AG20443 (cell line): Measurements from ENCODE around the gene STAG1.
"Not testable (repeated sequence)": the region's sequence is repeated elsewhere in the genome, so short reads cannot be mapped to it uniquely, and the experiment has no call there.

ENCODE experiments used
- DNase-seq: peaks from one replicate; pipeline ENCODE4 v3.0.0; 2012; ENCODE audit warnings: low spot score, mixed read lengths

The STAG1 gene

DNA sequence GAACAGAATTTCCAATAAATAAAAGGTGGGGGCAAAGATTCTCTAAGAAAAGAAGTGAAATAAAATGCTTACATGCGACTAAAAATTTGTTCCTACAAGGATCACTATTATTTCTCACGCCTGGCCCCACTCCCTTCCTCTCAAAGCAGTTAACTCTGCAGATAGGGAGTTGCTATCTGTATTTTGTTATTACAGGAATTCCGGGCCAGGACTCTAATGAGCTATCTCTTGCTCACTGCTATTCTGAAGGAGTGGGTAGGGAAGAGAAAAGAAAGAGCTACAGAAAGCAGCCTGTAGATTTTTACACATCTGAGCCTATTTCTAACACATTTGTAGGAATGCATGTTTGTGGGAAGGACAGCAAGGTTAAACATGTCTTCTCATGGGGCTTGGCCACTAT lies 361.6 kb downstream of the STAG1 start:
- DNase-seq: no peak

DNA sequence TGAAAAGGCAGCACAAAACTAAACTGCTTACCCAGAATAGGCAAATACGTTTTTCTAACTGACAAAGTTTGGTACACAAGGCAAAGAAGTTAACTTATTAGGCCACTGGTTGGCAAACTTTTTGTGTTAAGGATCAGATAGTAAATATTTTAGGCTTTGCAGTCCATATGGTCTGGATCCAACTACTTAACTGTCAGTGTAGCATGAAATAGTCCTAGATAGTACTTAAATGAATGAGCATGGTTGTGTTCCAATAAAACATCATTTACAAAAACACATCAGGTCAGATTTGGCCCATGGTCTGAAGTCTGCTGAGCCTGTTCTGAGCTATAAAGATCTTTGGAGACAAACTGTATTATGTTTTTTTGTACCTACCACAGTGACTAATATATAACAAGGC lies 365.1 kb downstream of the STAG1 start:
- no peak for DNase-seq

DNA sequence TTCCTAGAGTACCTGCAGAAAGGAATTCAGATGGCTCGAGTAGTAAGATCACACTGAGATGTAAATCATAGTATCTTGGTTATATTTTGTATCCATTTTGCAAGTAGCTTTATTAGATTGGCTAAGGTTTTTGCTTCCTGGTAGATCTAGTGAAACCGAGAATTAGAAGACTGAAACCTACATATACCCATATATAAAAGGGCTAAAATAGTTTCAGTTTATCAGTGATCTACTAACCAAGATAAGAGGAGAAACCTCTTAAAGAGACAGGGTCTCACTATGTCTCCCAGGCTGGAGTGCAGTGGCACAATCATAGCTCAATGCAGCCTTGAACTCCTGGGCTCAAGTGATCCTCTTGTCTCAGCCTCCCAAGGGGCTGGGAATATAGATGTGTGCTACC lies 366.7 kb downstream of the STAG1 start:
- DNase-seq: no peak

DNA sequence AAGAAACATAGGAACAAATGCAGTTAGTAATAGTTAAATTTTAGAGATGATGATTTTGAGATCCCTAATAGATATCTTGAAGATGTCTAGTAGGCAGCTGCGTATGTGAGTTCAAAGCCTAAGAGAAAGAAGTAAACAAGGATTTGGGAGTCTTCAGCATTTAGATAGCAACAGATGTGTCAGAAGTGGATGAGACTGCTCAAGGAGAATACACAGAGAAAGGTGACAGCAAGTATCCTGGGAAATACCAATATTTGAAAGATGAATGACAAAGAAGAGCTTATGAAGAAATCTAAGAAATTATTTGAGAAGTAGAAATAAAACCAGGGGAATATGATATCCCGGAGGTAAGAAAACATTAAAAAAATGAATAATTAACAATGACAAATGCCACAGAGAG lies 371.1 kb downstream of the STAG1 start:
- no peak for DNase-seq

DNA sequence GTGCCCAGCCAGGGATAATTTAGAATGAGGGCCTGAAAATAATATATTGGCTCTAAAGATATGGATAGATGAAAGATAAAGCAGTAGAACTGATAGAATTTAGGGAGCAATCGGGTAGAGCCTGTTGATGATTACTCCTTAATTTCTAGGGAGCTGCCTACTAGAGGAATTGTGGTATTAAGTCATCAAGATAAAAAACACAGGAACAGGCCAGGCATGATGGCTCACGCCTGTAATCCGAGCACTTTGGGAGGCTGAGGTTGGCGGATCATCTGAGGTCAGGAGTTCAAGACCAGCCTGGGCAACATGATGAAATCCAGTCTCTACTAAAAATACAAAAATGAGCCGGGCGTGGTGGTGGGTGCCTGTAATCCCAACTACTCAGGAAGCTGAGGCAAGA lies 371.6 kb downstream of the STAG1 start:
- no peak for DNase-seq

DNA sequence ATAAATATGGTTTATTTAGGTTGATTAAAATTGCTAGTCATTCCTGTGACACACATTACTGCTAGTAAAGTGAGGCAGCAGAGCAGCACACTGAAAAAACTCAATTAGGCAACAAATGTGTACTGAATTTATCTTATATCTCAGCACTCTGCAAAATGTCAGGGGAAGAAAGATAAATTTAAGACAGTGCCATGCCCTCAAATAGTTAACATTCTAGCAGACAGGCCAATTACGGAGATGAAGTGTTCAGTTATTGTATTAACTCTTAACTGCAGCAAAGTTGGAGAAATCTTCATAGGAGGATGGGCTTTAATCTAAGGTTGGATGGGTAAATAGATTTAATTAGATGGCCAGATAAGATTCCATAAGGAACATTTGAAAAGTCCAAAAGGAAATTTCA lies 374.2 kb downstream of the STAG1 start:
- no peak for DNase-seq

DNA sequence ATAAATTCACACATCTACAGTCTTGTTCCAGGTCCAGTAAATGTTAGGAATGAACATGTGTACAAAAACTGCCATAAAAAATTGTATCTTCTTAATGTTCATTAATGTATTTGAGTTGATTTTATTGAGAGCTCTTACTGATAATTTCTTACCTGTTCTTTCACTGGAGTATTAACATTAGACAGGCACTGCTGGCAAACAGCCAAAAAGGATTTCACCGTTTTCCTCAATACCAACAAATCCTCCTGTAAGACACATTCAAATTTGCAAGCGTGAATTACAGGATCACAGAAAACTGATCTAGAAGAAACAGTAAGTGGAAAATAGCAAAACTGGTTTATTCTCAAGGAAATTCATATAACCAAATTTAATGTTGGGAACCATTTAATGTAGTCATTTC lies 374.7 kb downstream of the STAG1 start:
- no peak for DNase-seq

DNA sequence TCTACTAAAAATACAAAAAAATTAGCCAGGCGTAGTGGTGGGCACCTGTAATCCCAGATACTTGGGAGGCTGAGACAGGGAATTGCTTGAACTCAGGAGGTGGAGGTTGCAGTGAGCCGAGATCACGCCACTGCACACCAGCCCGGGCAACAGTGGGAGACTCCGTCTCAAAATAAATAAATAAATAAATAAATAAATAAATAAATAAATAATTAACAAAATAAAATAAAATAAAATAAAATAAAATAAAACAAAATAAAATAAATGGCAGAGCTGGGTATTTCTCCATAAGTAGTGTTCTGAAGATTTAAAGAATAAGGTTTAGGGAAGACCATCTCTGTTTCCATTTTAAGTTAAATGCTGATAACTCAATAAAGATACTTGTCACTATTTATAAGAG lies 376.4 kb downstream of the STAG1 start:
- DNase-seq: not testable (repeated sequence)

DNA sequence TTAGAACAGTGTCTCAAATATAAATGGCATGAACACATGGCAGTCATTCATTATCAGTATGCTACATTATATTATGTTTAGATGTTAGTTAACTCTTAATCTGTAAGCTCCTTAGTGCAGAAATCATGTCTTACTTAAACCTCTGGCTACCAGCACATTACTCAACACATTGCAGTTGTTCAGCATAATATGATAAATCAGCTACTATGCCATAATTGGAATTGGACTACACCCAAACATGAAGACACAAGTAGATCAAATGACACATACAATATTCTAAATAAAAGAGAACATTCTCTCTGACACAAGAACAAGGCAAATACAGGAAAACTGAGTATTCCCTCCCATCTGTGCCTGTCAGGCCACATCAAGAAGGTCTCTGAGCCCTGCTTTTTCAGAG lies 385.9 kb downstream of the STAG1 start:
- no peak for DNase-seq

DNA sequence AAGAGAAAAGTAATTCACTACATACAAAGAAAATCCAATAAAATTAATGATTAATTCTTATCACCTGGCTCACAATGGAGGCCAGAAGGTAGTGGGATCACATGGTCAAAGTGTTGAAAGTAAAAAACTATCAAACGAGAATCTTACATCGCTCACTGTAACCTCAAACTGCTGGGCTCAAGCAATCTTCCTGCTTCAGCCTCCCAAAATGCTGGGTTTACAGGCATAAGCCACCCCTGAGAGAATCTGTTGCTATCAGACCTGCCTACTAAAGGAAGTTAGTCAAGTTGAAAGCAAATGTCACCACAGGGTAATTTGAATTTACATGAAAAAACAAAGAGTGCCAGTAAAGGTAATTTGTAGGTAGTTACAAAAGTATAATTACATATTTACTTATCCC lies 398.7 kb downstream of the STAG1 start:
- no peak for DNase-seq

DNA sequence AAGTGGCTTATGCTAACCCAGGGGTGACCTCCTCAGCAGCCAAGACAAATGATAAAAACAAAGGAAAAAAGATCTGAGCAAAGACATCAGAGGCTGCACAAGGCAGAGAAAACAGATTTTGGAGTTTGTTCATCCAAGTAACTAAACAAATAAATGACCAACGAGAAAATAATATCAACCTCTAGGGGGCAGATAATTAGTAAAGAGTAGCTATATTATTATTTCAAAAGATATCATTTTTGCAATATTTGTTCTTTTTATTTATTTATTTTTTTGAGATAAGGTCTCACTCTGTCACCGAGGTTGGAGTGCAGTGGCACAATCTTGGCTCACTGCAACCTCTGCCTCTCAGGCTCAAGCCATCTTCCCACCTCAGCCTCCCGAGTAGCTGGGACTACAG lies 400.3 kb downstream of the STAG1 start:
- DNase-seq: no peak

DNA sequence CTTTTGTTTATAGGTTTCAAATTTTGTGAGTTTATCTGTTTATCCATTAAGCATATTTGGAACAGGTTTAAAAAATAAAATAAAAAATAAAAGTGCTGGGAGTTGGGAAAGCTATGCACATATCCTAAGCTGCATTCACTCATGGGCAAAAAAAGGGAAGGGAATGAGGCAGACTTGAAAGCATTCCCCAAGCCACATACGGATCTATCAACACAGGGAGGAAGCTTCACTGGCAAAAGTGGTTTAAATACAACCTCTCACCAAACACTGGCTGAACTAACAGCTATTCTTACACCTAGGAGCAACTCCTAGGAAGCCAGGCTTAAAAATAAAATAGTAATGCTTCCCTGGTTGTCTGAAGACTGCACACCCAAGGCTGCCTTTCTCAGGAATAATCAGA lies 400.8 kb downstream of the STAG1 start:
- no peak for DNase-seq

DNA sequence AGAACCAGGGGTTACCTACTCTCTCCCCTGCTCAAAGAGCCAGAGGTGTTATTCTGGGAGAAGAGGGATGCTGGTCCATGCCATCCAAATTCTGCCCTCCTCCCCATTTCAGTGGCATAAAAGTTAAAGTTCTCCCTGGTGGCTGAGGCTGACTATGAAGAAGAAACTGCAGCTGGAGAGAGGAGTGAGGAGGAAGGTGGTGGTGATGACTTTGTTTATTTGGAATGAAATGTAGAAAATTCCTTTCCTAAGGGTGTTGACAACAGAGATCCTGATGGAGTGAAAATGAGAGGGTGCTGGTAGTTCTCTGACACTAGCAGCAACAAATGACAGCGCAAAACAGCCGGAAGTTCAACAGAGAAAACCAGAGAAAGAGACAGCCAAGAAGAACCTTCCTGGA lies 401.6 kb downstream of the STAG1 start:
- peak; percentile 66 for DNase-seq

DNA sequence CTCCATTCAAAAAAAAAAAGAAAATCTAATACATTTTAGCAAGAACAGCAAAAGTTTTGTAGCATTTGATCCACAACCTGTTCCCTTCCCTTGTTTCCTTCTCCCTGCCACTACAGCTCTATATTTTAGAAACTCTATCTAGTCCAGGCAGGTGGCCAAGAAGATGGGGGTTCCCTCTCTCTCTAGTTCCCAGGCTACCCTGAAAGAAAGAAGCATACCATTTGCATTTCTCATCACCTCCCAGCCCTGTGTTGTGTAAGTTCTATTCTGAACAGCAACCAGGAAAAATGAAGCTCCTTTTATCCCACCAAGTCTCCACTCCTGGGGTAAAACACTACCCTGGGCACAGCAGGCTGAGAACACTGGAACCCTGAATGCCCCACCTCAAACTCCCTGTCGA lies 402.0 kb downstream of the STAG1 start:
- peak; percentile 88 for DNase-seq

DNA sequence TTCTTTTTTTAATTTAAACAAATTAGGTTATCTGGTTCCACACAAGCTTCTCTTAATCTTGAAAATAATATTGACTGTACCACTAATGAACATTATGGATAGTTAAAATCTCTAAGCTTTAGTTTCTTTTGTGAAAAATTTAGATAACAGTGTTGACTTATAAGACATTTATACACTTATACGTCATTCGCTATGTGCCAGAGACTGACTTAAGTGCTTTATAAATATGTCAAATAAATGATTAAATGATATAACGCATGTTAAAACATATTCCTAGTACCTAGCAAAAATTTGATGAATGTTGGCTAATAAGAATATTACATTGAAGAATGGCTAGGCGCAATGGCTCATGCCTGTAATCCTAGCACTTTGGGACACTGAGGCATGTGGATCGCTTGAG lies 405.7 kb downstream of the STAG1 start:
- DNase-seq: no peak

DNA sequence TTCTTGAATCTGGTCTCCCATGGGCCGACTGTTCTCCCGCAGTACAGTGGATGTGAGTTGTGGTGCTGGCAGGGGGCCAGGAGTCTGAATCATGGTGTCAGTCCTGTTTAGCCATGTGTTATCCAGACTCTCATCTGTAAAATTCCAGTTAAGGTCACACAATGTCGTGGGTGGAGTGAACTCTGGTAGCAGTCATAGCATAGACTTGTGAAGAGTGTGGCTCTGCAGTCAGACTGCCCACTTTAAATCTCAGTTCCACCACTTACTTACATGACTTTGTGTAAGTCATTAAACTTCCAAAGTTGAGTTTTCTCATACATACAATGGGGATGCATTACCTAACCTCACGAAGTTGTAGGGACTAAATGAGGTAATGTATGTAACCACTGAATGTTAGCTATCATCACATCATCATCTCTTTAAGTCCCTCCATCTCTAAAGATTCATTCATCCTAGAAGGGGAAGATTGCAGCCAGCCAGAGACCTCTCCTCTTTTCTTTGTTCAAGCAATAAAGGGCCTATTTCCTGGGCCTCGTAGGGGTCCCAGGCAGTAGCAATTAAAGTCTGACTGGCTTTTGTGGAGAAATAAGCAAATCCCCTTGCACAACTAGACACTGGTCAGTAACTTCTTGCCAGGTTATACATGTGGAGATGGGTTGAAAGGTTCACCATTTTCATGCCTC lies 408.2 kb downstream of the STAG1 start:
- DNase-seq: peak; percentile 90

DNA sequence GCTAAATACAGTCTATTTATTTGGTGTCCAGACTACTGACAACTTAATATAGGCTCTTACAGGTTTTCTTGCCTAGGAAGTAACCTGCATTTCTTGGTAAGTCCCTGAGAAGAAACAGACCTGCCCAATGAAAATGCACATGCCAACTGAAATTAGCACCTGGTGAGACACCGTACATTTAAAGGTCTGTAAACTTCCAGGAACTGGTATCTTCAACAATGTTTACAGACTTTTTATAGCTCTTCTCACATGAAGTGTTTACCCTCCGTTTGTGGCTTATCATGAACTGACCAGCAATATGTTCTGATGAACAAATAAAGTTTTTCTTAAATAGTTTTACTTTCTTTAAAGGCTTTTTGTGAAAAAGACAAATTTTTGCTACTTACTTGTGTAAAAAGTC lies 408.7 kb downstream of the STAG1 start:
- no peak for DNase-seq

DNA sequence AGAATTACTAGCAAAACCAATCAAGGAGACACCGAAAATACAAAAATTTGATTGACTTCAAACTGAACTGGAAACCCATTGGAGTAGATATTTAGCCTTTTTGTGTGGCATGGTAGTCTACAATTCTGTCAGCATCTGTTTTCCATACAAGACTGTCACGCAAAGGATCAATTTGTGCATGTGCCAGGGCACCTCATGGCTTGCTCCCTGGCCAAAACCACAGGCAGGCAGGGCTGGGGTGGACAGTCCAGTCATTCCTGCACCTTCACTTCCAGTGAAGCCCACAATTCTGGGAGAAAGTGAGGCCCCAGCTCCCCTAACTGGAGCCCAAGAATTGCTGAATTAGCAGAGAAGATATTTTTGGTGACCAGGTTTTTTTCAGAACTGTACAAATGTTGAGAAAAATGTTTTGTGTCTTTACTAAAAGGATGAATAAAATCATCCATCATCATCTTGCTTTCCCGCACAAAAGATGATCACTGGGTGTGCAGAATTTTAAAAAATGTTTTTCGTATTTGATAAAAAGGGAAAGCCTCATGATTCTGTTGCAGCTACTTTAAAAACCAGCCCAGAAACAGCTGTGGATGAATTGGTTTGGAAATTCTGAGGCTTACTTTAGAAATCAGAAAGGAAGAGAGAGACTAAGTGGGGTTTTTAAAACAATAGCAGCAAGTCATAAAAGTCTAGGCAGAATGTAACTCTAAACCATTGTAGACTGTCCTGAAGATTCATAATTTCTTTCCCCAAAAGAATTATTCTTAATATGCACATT lies 415.7 kb downstream of the STAG1 start:
- peak; percentile 72 for DNase-seq

DNA sequence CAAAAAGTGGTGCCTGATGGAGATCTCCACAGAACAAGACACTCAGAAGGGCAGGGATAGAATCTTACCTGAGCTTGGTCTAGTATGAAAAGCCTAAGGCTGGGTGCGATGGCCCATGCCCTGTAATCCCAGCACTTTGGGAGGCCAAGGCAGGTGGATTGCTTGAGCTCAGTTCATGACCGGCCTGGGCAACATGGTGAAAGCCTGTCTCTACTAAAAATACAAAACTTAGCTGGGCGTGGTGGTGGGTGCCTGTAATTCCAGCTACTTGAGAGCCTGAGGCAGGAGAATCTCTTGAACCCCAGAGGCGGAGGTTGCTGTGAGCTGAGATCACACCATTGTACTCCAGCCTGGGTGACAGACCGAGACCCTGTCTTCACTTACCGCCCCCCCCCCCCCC lies 417.5 kb downstream of the STAG1 start:
- not testable (repeated sequence) for DNase-seq

DNA sequence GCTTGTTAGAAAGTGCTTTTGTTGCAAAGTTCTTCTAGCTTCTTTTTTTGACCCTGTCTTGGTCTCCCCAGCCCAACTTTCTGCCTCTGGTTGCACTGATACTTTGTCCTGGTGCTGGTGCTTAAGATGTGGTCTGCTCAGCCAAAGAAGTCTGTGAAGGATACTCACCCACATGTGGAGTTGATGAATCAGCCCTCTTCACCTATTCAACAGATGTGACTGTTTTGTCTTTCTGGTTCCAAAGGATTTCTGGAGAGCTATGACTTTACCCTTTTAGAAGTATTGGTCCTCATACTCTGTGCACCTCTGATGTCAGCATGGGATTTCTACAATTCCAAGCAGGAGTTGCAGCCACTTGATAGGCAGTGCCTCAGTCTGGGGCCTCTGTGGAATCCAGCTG lies 418.0 kb downstream of the STAG1 start:
- DNase-seq: no peak

DNA sequence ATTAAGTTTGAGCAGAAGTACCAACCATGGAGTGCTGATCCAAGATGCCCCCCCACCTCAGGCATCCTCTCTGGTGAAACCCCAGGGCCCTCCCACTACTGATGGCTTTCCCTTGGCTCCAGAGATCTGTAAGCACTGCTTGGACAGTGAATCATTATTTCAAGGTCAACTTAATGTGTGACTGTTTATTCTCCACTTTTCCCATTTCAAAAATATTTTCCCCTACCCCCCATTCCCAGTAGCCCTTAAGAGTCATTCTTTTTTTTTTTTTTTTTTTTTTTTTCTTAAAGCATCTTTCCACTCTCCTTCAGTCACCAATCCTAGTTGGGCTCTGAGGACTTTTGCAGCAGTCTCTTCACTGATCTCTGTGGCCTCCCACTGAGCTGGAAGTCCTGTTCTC lies 419.4 kb downstream of the STAG1 start:
- DNase-seq: peak; percentile 79

DNA sequence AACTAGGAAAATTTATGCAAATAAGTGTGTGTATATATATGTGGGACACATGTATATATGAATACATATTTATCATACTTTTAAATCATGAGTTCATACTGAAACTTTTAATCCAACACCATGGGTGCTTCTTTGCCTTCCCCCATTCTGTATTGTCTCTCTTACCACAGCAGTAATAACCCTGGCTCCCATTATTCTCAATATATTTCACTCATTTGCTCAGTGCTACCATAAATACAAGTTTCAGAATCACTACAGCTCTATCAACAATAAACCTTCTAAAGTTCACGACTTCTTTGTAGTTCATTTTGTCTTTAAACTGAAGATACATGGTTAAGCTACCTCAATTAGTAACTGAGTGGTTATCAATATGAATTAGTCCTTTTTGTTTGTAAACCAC lies 419.9 kb downstream of the STAG1 start:
- no peak for DNase-seq

DNA sequence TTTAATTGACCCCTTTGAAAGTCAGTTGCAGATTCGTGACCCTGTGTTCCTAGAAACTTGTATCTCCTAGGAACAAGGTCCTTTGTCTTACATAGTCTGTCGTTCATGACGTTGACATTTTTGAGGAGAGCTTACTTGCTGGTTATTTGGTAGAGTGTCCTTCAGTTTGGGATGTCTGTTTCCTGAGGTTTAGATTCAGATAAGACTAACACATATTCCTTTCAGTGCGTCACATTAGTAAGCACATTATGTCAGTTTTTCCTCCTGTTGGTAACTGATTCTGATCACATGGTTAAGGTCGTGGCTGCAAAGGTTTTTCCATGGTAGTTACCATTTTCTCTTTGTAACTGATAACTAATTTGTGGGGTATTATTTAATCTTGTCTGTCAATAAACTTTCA lies 421.3 kb downstream of the STAG1 start:
- no peak for DNase-seq

DNA sequence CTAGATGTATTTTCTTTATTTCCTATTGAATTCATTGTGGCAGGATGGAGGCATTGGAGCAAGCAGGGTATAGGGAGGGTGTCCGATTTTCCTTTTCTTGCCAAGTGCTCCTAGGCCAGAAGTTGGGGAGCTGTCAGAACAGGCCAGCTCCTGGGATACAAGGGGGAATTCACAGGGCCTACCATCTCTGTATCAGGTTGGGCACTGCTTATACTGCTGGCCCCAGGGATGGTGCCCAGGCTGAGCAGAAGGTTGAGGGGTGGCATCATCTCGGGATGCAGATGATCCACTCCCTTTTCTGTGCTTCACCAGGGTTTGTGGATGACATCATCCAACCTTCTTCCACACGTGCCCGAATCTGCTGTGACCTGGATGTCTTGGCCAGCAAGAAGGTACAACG lies 422.6 kb downstream of the STAG1 start:
- no peak for DNase-seq
